C4-2B (cell line): ENCODE measurements around the gene KIAA2012.

Source experiments
- CTCF ChIP-seq: fragments of 450-650 bp; conservative IDR thresholded peaks from 2 replicates; pipeline ENCODE4 v1.5.1; 2017; ENCODE audit warnings: mild to moderate bottlenecking
- ZFX ChIP-seq: fragments of 450-650 bp; IDR thresholded peaks from 2 replicates; pipeline ENCODE4 v1.6.1; 2017

- no peak for TF ChIP-seq CTCF
- no peak for TF ChIP-seq ZFX
Measured at GRCh38 chr2:202215179-202215578, 142.1 kb downstream of the KIAA2012 start.
